ENCODE data around the gene SDK1. TPM values are rescaled to one million over a fixed set of nuclear protein-coding genes. Genes with fewer than 3 reads are reported as not detected.

The SDK1 gene
- total and polyA plus RNA-seq, 10 of the 15 experiments (the other 5 are each of a cell fraction or from before 2014, with no cell fraction given) = 0.14 to 0.33 TPM; not detected in 8

DNA sequence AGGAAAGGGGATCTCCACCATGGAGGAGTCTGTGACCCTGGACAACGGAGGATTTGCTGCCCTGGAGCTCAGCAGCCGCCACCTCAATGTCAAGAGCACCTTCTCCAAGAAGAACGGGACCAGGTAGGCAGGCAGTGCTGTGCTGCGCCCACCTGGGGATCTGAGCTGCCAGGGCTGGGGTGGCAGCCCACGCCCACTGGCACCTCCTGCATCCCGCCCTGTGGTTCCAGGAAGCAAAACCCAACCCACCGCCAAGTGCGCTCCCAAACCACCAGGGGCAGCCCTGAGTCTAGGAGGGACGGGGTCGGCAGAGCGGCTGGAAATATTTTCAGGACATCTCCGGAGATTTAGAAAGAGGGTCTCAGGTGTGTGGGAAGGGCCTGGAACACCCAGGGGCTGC lies 940.7 kb downstream of the SDK1 start:
- Histone ChIP-seq H3K27me3 (replicated peaks in 1 of 2; ENCODE audit: control insufficient read depth in 2 of 2, insufficient read depth in 2 of 2, low read length in 1 of 2) (no peaks in the 10 kb centered on the region), H3K9me3 (replicated peaks; ENCODE audit: control insufficient read depth, insufficient read depth, low read length) (peaks cover 2% of the 10 kb centered on the region; the same call in 1 of the 3 replicates), H3K4me1 (ENCODE audit: control insufficient read depth, insufficient read depth, low read length) (no peaks in the 10 kb centered on the region), H3K79me2 (ENCODE audit: control insufficient read depth, insufficient read depth, low read length) (no peaks in the 10 kb centered on the region), H3K4me3 (no peak overlapping the region), H3K4me2 (ENCODE audit: control insufficient read depth, insufficient read depth) (no peak overlapping the region), H2AFZ (ENCODE audit: control insufficient read depth, low read depth, low read length) (no peak overlapping the region), H3K27ac (ENCODE audit: control insufficient read depth, insufficient read depth) (no peak overlapping the region), H3K36me3 (ENCODE audit: control insufficient read depth in 2 of 2, insufficient read depth in 2 of 2, low read length in 1 of 2) (no peaks in the 10 kb centered on the region), H4K20me1 (ENCODE audit: control insufficient read depth, insufficient read depth) (no peaks in the 10 kb centered on the region), H3K9ac (ENCODE audit: control insufficient read depth, insufficient read depth, low read length) (no peak overlapping the region)
- ChIA-PET CTCF (no interaction called here), POLR2A (no interaction called here), SMC1A (ENCODE audit: uncharacterized antibody, unreplicated experiment) (no interaction called here), RAD21 (ENCODE audit: unreplicated experiment) (no interaction called here)
- 51% methylated on average over 12 of the region's 12 CpGs for WGBS (ENCODE audit: insufficient coverage, insufficient replicate concordance, low lambda C conversion rate, missing lambda C conversion rate)
- DNase-seq (ENCODE audit: low read depth, low spot score) (no peak), FAIRE-seq (no peak), ATAC-seq (no peak)
- intact Hi-C loops (cut with micrococcal nuclease; ENCODE audit: unreplicated experiment) = no loop called here
- no TSS peak for BruUV-seq (replicated peaks)
- in situ Hi-C loops (cut with MboI) = no loop called here
- TF ChIP-seq SMAD1 (IDR thresholded peaks at IDR 0.05; ENCODE audit: low read depth, partially characterized antibody) = no peak
- TF ChIP-seq IKZF1 (conservative IDR thresholded peaks at IDR 0.05) = no peak
- TF ChIP-seq CTCF (IDR thresholded peaks at IDR 0.05 in 2 of 3, conservative IDR thresholded peaks at IDR 0.05 in 1 of 3; ENCODE audit: control insufficient read depth in 2 of 3, extremely low read depth in 1 of 3, insufficient read depth in 1 of 3, low read depth in 3 of 3, low read length in 3 of 3) = no peak
- no peak for TF ChIP-seq ZNF622 (IDR thresholded peaks at IDR 0.05)
- TF ChIP-seq, protein P1, sequence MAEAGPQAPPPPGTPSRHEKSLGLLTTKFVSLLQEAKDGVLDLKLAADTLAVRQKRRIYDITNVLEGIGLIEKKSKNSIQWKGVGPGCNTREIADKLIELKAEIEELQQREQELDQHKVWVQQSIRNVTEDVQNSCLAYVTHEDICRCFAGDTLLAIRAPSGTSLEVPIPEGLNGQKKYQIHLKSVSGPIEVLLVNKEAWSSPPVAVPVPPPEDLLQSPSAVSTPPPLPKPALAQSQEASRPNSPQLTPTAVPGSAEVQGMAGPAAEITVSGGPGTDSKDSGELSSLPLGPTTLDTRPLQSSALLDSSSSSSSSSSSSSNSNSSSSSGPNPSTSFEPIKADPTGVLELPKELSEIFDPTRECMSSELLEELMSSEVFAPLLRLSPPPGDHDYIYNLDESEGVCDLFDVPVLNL (IDR thresholded peaks at IDR 0.05; ENCODE audit: low read depth, low read length) = no peak
- TF ChIP-seq ZNF384 (IDR thresholded peaks at IDR 0.05; ENCODE audit: borderline replicate concordance, low read depth, low read length) = no peak
- no peak for TF ChIP-seq STAT3 (IDR thresholded peaks at IDR 0.05; ENCODE audit: low read depth, low read length)
- no peak for TF ChIP-seq TBL1XR1 (IDR thresholded peaks at IDR 0.05; ENCODE audit: low read depth, low read length)
- TF ChIP-seq ASH2L (IDR thresholded peaks at IDR 0.05; ENCODE audit: borderline replicate concordance, low read depth) = no peak
- no peak for TF ChIP-seq BACH1 (IDR thresholded peaks at IDR 0.05; ENCODE audit: borderline replicate concordance)
- no peak for TF ChIP-seq TCF3 (IDR thresholded peaks at IDR 0.05; ENCODE audit: borderline replicate concordance, insufficient read depth, low read depth, low read length)
- TF ChIP-seq, protein P2, sequence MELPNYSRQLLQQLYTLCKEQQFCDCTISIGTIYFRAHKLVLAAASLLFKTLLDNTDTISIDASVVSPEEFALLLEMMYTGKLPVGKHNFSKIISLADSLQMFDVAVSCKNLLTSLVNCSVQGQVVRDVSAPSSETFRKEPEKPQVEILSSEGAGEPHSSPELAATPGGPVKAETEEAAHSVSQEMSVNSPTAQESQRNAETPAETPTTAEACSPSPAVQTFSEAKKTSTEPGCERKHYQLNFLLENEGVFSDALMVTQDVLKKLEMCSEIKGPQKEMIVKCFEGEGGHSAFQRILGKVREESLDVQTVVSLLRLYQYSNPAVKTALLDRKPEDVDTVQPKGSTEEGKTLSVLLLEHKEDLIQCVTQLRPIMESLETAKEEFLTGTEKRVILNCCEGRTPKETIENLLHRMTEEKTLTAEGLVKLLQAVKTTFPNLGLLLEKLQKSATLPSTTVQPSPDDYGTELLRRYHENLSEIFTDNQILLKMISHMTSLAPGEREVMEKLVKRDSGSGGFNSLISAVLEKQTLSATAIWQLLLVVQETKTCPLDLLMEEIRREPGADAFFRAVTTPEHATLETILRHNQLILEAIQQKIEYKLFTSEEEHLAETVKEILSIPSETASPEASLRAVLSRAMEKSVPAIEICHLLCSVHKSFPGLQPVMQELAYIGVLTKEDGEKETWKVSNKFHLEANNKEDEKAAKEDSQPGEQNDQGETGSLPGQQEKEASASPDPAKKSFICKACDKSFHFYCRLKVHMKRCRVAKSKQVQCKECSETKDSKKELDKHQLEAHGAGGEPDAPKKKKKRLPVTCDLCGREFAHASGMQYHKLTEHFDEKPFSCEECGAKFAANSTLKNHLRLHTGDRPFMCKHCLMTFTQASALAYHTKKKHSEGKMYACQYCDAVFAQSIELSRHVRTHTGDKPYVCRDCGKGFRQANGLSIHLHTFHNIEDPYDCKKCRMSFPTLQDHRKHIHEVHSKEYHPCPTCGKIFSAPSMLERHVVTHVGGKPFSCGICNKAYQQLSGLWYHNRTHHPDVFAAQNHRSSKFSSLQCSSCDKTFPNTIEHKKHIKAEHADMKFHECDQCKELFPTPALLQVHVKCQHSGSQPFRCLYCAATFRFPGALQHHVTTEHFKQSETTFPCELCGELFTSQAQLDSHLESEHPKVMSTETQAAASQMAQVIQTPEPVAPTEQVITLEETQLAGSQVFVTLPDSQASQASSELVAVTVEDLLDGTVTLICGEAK (IDR thresholded peaks at IDR 0.05; ENCODE audit: borderline replicate concordance) = no peak
- no peak for TF ChIP-seq CBFB (IDR thresholded peaks at IDR 0.05; ENCODE audit: low read depth)
- TF ChIP-seq JUND (IDR thresholded peaks at IDR 0.05; ENCODE audit: low read depth, low read length) = no peak
- TF ChIP-seq, protein P3, sequence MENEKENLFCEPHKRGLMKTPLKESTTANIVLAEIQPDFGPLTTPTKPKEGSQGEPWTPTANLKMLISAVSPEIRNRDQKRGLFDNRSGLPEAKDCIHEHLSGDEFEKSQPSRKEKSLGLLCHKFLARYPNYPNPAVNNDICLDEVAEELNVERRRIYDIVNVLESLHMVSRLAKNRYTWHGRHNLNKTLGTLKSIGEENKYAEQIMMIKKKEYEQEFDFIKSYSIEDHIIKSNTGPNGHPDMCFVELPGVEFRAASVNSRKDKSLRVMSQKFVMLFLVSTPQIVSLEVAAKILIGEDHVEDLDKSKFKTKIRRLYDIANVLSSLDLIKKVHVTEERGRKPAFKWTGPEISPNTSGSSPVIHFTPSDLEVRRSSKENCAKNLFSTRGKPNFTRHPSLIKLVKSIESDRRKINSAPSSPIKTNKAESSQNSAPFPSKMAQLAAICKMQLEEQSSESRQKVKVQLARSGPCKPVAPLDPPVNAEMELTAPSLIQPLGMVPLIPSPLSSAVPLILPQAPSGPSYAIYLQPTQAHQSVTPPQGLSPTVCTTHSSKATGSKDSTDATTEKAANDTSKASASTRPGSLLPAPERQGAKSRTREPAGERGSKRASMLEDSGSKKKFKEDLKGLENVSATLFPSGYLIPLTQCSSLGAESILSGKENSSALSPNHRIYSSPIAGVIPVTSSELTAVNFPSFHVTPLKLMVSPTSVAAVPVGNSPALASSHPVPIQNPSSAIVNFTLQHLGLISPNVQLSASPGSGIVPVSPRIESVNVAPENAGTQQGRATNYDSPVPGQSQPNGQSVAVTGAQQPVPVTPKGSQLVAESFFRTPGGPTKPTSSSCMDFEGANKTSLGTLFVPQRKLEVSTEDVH (IDR thresholded peaks at IDR 0.05; ENCODE audit: low read depth, partially characterized antibody) = no peak
- no peak for TF ChIP-seq ZZZ3 (IDR thresholded peaks at IDR 0.05; ENCODE audit: control insufficient read depth, insufficient read length, low read depth)

Measured in GM12878 (cell line).